MM.1S (cell line): ENCODE data around the gene ARFGAP1.

Experiments used
- DNase-seq: peaks from one replicate; pipeline ENCODE4 v3.0.0-alpha.2; 2015
- H2AFZ ChIP-seq: fragments of 300-600 bp; sonication (generic); 2 replicates; pipeline ENCODE4 v1.6.0; 2016; ENCODE audit warnings: antibody characterized with exemption, low read length
- H3F3A ChIP-seq: fragments of 300-600 bp; sonication (generic); 2 replicates; pipeline ENCODE4 v1.6.1; 2016; ENCODE audit warnings: mild to moderate bottlenecking, antibody characterized with exemption, low read length, moderate library complexity, mixed read lengths; ENCODE audit not compliant: insufficient read depth
- H3K27ac ChIP-seq: fragments of 300-600 bp; sonication (generic); 2 replicates; pipeline ENCODE4 v1.5.1; 2016; ENCODE audit warnings: mild to moderate bottlenecking, low read length
- H3K27me3 ChIP-seq: fragments of 300-600 bp; sonication (generic); replicated peaks from 2 replicates; pipeline ENCODE4 v1.6.0; 2016; ENCODE audit warnings: low read length; ENCODE audit not compliant: insufficient read depth
- H3K36me3 ChIP-seq: fragments of 300-600 bp; sonication (generic); replicated peaks from 2 replicates; pipeline ENCODE4 v1.6.1; 2016; ENCODE audit warnings: mild to moderate bottlenecking, low read length, mixed read lengths; ENCODE audit not compliant: insufficient read depth
- H3K4me1 ChIP-seq: fragments of 300-600 bp; sonication (generic); 2 replicates; pipeline ENCODE4 v1.6.1; 2016; ENCODE audit warnings: low read length, mixed read lengths
- H3K4me2 ChIP-seq: fragments of 300-600 bp; sonication (generic); 2 replicates; pipeline ENCODE4 v1.6.0; 2016; ENCODE audit warnings: low read depth, low read length
- H3K4me3 ChIP-seq: fragments of 300-600 bp; sonication (generic); 2 replicates; pipeline ENCODE4 v1.5.1; 2016; ENCODE audit warnings: low read length, mixed read lengths
- H3K79me2 ChIP-seq: fragments of 300-600 bp; sonication (generic); 2 replicates; pipeline ENCODE4 v1.6.1; 2016; ENCODE audit warnings: mixed run types, low read length, mixed read lengths
- H3K9ac ChIP-seq: fragments of 300-600 bp; sonication (generic); 2 replicates; pipeline ENCODE4 v1.6.1; 2016; ENCODE audit warnings: low read length, mixed read lengths
- H3K9me2 ChIP-seq: fragments of 300-600 bp; sonication (generic); replicated peaks from 2 replicates; pipeline ENCODE4 v1.6.1; 2016; ENCODE audit warnings: mild to moderate bottlenecking, low read length, mixed read lengths; ENCODE audit not compliant: insufficient read depth
- H3K9me3 ChIP-seq: fragments of 300-600 bp; sonication (generic); replicated peaks from 2 replicates; pipeline ENCODE4 v1.6.1; 2016; ENCODE audit warnings: mild to moderate bottlenecking, low read length, mixed read lengths; ENCODE audit not compliant: insufficient read depth
- H4K20me1 ChIP-seq: fragments of 300-600 bp; sonication (generic); 2 replicates; pipeline ENCODE4 v1.6.1; 2016; ENCODE audit warnings: mild to moderate bottlenecking, low read length, moderate library complexity, mixed read lengths; ENCODE audit not compliant: insufficient read depth
- EZH2 ChIP-seq: fragments of 300-600 bp; sonication (generic); optimal IDR thresholded peaks from 2 replicates; pipeline ENCODE3; 2017; ENCODE audit warnings: low read depth, mild to moderate bottlenecking, antibody characterized with exemption, low read length, mixed read lengths
- EZH2phosphoT487 ChIP-seq: fragments of 300-600 bp; sonication (generic); IDR thresholded peaks from 2 replicates; pipeline ENCODE4 v1.6.1; 2018; ENCODE audit warnings: antibody characterized with exemption, low read length
- TF ChIP-seq, protein P1 (sequence below): fragments of 300-600 bp; sonication (generic); IDR thresholded peaks from 2 replicates; pipeline ENCODE4 v1.5.1; 2016; ENCODE audit warnings: antibody characterized with exemption, low read length, mixed read lengths

The ARFGAP1 gene

GRCh38 chr20:63256954-63257353 lies 15.7 kb upstream of the ARFGAP1 start:
- Histone ChIP-seq H3K9me3 (no peaks in the 10 kb centered on the region), H3K9ac (no peak overlapping the region), H3F3A (no peaks in the 10 kb centered on the region), H4K20me1 (no peaks in the 10 kb centered on the region), H3K36me3 (no peaks in the 10 kb centered on the region), H3K4me1 (no peaks in the 10 kb centered on the region), H3K79me2 (no peaks in the 10 kb centered on the region), H3K4me2 (no peak overlapping the region), H3K27ac (no peak overlapping the region), H3K4me3 (no peak overlapping the region), H3K27me3 (peaks cover 90% of the 10 kb centered on the region), H2AFZ (no peak overlapping the region), H3K9me2 (no peaks in the 10 kb centered on the region)
- TF ChIP-seq, protein P1, sequence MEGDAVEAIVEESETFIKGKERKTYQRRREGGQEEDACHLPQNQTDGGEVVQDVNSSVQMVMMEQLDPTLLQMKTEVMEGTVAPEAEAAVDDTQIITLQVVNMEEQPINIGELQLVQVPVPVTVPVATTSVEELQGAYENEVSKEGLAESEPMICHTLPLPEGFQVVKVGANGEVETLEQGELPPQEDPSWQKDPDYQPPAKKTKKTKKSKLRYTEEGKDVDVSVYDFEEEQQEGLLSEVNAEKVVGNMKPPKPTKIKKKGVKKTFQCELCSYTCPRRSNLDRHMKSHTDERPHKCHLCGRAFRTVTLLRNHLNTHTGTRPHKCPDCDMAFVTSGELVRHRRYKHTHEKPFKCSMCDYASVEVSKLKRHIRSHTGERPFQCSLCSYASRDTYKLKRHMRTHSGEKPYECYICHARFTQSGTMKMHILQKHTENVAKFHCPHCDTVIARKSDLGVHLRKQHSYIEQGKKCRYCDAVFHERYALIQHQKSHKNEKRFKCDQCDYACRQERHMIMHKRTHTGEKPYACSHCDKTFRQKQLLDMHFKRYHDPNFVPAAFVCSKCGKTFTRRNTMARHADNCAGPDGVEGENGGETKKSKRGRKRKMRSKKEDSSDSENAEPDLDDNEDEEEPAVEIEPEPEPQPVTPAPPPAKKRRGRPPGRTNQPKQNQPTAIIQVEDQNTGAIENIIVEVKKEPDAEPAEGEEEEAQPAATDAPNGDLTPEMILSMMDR, result no peak
- DNase-seq, result no peak

DNA sequence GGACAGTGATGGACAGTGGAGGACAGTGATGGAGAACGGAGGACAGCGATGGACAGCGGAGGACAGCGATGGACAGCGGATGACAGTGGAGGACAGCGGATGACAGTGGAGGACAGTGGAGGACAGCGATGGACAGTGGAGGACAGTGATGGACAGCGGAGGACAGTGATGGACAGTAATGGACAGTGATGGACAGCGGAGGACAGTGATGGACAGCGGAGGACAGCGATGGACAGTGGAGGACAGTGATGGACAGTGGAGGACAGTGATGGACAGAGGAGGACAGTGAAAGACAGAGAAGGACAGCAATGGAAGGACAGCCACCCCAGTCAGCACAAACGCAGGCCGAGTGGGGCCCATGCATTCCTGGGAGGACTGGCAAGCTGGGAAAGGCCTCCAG lies 15.0 kb upstream of the ARFGAP1 start:
- TF ChIP-seq EZH2 (no peak), EZH2phosphoT487 (no peak)
- TF ChIP-seq, protein P1, result no peak
- H3K79me2 ChIP-seq, result no peaks in the 10 kb centered on the region
- no peaks in the 10 kb centered on the region for H3K9me2 ChIP-seq
- no peak for DNase-seq
- H3K36me3 ChIP-seq, result no peaks in the 10 kb centered on the region
- no peaks in the 10 kb centered on the region for H3K4me1 ChIP-seq
- H3K9me3 ChIP-seq, result no peaks in the 10 kb centered on the region
- H4K20me1 ChIP-seq, result no peaks in the 10 kb centered on the region
- H3F3A ChIP-seq, result no peaks in the 10 kb centered on the region
- no peak overlapping the region for H3K4me3 ChIP-seq
- no peak overlapping the region for H3K9ac ChIP-seq
- no peak overlapping the region for H3K27ac ChIP-seq
- H3K4me2 ChIP-seq, result no peak overlapping the region
- H2AFZ ChIP-seq, result no peak overlapping the region
- peaks cover 90% of the 10 kb centered on the region for H3K27me3 ChIP-seq

- Histone ChIP-seq H3K27ac (no peak overlapping the region), H3K4me1 (no peaks in the 10 kb centered on the region), H3K9me3 (no peaks in the 10 kb centered on the region), H3K36me3 (no peaks in the 10 kb centered on the region), H3K9ac (no peak overlapping the region), H3K4me3 (no peak overlapping the region), H3F3A (no peaks in the 10 kb centered on the region), H4K20me1 (no peaks in the 10 kb centered on the region), H2AFZ (no peak overlapping the region), H3K4me2 (no peak overlapping the region), H3K9me2 (no peaks in the 10 kb centered on the region), H3K27me3 (peaks cover 93% of the 10 kb centered on the region), H3K79me2 (no peaks in the 10 kb centered on the region)
- TF ChIP-seq, protein P1, result no peak
- TF ChIP-seq EZH2 (no peak), EZH2phosphoT487 (no peak)
- no peak for DNase-seq
These were observed 13.8 kb upstream of the ARFGAP1 start for GRCh38 chr20:63258781-63259180.
